GM12873 (cell line): ENCODE results near the gene SHB.

Source experiments
- CTCF ChIP-seq: IDR thresholded peaks from 2 replicates; pipeline ENCODE4 v1.5.1; 2012; ENCODE audit warnings: low read depth, mild to moderate bottlenecking, moderate library complexity, low read length, control low read depth; ENCODE audit not compliant: insufficient read depth; ENCODE audit errors: missing control alignments

The SHB gene

DNA sequence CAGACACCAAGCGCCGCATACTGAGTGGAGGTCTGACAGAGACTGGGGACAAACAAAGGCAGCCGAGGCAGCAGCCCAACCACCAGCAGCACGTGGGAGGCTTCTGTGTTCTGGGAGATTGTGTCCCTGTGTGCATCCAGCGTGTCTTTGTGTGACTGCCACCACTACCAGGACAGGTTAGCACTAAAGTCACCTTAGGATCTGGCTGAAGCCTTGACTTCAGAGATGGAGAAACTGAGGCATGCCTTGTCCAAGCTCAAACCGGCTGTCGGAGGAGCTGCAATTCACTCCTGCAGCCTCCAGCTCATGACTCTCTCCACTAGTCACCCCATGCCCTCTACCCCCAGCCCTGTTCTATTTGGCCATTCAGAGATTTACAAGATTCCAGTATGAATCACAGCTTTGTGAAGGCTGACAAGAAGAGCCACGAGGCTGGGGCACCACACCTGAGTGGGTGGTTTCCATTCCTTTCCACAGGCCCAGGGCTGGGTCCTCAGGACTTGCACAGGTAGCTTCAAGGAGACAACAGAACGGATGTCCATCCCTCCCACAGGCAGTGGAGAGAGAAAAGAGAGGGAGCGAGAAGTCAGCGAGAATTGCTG is 69.3 kb downstream of the SHB start:
- TF ChIP-seq CTCF: no peak

DNA sequence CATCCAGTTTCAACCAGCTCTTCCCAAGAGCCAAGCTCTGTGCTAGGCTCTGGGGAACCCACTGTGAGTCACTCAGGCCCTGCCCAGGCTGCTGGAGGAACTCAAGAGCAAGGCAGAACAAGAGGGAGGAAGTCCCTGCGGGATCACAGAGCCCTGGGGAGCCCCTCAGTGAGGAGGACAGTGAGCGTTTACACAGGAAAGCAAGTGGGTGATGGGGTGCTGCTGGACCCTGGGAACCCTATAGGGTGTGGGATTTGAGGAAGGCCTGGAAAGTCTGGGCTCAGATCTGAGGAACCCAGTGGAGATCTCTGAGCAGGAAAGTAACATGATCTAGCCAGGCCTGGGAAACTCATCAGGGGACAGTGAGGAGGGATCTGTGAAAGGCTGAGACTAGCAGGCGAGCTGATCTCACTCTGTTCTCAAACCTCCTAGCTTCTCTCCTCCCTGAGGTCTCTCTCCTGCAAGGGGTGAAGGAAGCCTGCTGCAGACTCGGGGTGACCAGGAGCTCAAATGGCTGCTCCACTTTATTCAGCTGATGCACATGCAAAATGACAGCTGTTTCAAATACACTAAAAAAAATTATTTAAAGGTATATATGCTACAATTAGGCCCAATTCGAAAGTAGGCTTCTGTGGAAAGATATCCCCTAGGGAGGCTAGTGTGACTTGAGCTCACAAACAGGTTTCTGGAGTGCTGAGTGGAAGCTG is 70.0 kb downstream of the SHB start:
- TF ChIP-seq CTCF: no peak

DNA sequence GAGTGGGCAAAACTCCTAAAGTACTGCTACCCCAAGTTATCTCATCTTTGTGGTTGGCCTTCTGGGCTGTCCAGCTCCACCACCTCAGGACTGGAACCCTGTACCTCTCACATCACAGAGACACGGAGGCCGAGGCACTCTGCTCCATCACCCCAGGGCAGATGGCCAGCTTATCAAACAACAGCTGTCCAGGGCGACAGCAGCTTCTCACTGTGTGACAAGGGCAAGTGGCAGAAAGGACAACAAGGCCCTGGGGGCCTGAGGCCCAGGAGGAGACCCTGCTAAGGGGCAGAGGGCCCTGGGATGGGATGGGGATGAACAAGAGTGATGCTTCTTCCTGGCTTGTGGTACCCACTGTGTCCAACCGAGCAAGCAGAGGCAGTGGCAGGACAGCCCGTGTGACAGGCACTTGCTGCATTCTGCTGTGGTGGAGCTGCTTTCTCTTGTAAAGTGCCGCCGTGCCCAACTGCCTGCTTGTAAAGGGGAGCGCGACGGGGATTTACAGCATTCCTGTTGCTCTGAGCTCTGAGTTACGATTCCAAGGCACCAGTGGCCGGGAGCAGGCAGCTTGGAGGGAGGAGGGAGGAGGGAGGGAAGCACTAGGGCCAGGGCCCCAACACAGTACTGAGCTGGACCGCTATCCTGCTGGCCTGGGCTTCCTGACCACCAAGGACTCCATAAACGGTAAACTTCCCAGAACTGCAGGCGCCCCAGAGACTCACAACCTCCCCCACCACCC is 71.2 kb downstream of the SHB start:
- no peak for TF ChIP-seq CTCF

GRCh38 chr9:37996819-37997217 is 72.2 kb downstream of the SHB start:
- no peak for TF ChIP-seq CTCF

- no peak for TF ChIP-seq CTCF
Observed at GRCh38 chr9:37995961-37996818, 72.8 kb downstream of the SHB start.

DNA sequence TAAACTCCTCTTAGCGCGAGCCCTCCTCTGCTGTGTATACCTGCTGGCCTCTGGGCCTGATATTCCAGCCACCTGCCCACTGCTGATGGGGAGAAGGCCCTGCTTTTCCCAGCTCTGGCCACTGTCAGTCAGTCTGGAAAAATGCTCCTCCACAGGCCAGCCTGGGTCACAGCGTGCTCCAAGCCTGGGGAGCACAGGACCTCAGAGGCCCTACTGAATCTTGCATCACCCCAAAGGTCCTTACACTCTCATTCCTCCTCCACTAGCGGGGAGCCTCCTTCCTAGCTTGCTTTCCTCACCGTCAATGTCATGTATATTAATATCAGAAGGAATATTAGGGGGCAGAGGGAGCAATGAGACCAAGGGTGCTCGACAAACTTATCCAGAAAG is 73.7 kb downstream of the SHB start:
- no peak for TF ChIP-seq CTCF
